ENCODE measurements around the gene ZNF844.
A peak's percentile ranks its signal among the peaks of the same experiment; 100 is the strongest.
"Not testable (repeated sequence)": the region's sequence is repeated elsewhere in the genome, so short reads cannot be mapped to it uniquely, and the experiment has no call there.

ZNF844 gene

DNA sequence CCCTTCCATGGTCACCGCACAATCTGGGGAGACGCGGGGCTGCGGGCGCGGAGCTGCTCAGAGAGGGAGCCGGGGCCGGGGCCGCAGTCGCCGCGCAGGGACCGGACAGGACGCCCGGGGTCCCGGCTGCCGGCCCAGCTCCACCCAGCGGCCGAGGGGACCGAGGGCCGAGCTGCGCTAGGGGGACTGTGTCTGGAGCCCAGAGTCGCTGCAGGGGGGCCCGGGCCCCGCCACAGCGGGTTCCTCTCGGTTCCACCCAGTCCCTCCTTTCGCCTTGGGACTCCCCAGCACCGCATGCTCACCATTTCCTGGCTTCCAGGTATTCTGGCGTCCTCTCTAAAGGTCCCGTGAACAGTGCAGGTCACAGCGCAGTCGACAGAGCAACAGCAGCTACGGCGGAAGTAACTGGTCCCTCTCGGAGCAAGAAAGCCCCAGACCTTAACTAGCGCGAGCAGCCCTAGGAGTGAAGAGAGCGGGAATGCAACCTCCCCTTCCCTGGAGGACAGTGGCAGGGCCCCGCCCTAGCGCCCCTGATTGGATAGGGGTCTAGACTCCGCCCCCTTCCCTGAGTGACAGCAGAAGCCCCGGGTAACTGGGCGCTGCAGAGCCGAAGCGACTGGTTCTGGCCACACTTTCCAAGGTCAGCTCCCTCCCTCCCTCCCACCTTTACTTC, 11.9 kb upstream of the ZNF844 start, which contains the start of gene ZNF878:
ZNF878 (minus strand) TSS at position 465 of the 673 bp plus-strand sequence; CDS start at position 305, 160 bp downstream.
- TF ChIP-seq CTCF (IDR thresholded peaks at IDR 0.05; ENCODE audit: low read depth, low read length) = 0 out of 2 replicates have a peak, but pooled peaks have one; percentile 23
- Histone ChIP-seq H3K36me3 (no peaks in the 10 kb centered on the region), H3K4me3 (ENCODE audit: low read depth, low read length) (peak within 1 kb of the TSS; percentile 80), H3K9me3 (peaks cover 3% of the 10 kb centered on the region), H3K4me1 (no peaks in the 10 kb centered on the region), H3K27me3 (no peaks in the 10 kb centered on the region)
- peak; percentile 97 for DNase-seq

GRCh38 chr19:12055784-12056183, 8.7 kb upstream of the ZNF844 start:
- DNase-seq = no peak
- no peak for TF ChIP-seq CTCF (IDR thresholded peaks at IDR 0.05; ENCODE audit: low read depth, low read length)
- no peak overlapping the region for H3K4me3 ChIP-seq (ENCODE audit: low read depth, low read length)
- peaks cover 3% of the 10 kb centered on the region for H3K9me3 ChIP-seq
- no peaks in the 10 kb centered on the region for H3K36me3 ChIP-seq
- H3K4me1 ChIP-seq = no peaks in the 10 kb centered on the region
- H3K27me3 ChIP-seq = no peaks in the 10 kb centered on the region

GRCh38 chr19:12075538-12076139, 11.1 kb downstream of the ZNF844 start:
- H3K36me3 ChIP-seq = peaks cover 61% of the 10 kb centered on the region
- H3K27me3 ChIP-seq = no peaks in the 10 kb centered on the region
- TF ChIP-seq CTCF (IDR thresholded peaks at IDR 0.05; ENCODE audit: low read depth, low read length) = no peak
- H3K4me1 ChIP-seq = no peaks in the 10 kb centered on the region
- DNase-seq = no peak
- H3K4me3 ChIP-seq (ENCODE audit: low read depth, low read length) = no peak overlapping the region
- peaks cover 23% of the 10 kb centered on the region for H3K9me3 ChIP-seq

GRCh38 chr19:12076331-12076730, 11.8 kb downstream of the ZNF844 start:
- H3K36me3 ChIP-seq = peaks cover 58% of the 10 kb centered on the region
- H3K4me3 ChIP-seq (ENCODE audit: low read depth, low read length) = not testable (repeated sequence)
- H3K9me3 ChIP-seq = peaks cover 16% of the 10 kb centered on the region

DNA sequence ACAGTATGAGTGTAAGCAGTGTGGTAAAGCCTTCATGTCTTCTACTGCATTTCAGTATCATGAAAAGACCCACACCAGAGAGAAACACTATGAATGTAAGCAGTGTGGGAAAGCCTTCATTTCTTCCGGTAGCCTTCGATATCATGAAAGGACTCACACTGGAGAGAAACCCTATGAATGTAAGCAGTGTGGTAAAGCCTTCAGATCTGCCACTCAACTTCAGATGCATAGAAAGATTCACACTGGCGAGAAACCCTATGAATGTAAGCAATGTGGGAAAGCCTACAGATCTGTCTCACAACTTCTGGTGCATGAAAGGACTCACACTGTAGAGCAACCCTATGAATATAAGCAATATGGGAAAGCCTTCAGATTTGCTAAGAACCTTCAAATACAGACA, 12.8 kb downstream of the ZNF844 start:
- H3K36me3 ChIP-seq = peaks cover 58% of the 10 kb centered on the region
- no peak overlapping the region for H3K4me3 ChIP-seq (ENCODE audit: low read depth, low read length)
- DNase-seq = no peak

More at GRCh38 chr19:12076331-12076730, 11.8 kb downstream of the ZNF844 start:
- DNase-seq, H3K4me1 ChIP-seq, H3K27me3 ChIP-seq: not testable (repeated sequence)

DNA sequence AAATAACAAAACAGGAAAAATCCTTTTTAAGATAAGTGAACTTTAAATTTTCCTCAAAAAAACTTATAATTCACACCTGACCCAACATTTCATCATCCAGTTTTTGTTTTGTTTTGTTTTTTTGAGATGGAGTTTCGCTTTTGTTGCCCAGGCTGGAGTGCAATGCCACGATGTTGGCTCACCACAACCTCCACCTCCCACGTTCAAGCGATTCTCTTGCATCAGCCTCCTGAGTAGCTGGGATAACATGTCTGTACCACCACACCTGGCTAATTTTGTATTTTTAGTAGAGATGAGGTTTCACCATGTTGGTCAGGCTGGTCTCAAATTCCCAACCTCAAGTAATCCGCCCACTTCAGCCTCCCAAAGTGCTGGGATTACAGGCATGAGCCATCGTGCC, 18.8 kb downstream of the ZNF844 start:
- H3K4me1 ChIP-seq; H3K4me3 ChIP-seq (ENCODE audit: low read depth, low read length); H3K27me3 ChIP-seq; H3K9me3 ChIP-seq; DNase-seq: not testable (repeated sequence)
- peaks cover 12% of the 10 kb centered on the region for H3K36me3 ChIP-seq

More for the DNA sequence above, 12.8 kb downstream of the ZNF844 start:
- Histone ChIP-seq H3K9me3 (peaks cover 16% of the 10 kb centered on the region), H3K27me3 (no peaks in the 10 kb centered on the region), H3K4me1 (no peaks in the 10 kb centered on the region)
- no peak for TF ChIP-seq CTCF (IDR thresholded peaks at IDR 0.05; ENCODE audit: low read depth, low read length)
